ENCODE data around the gene BTK. TPM values are rescaled to one million over a fixed set of nuclear protein-coding genes. Genes with fewer than 3 reads are reported as not detected.

The BTK gene
- total and polyA plus RNA-seq, 12 donors = 1.3 to 14.8 (median 5.9) TPM

GRCh38 chrX:101370888-101371504 lies 15.0 kb downstream of the BTK start:
- no peaks in the 10 kb centered on the region for H3K36me3 ChIP-seq (replicated peaks in 1 of 2)
- no peak overlapping the region for H3K4me3 ChIP-seq
- no peak overlapping the region for H3K27ac ChIP-seq
- no peaks in the 10 kb centered on the region for H3K9me3 ChIP-seq (replicated peaks in 1 of 3)
- WGBS, 4 donors = 39 to 63% (median 50%) methylated on average over 3 of the region's 3 CpGs
- H3K4me1 ChIP-seq (replicated peaks in 1 of 2) = no peaks in the 10 kb centered on the region
- intact Hi-C loops (cut with DNase I) = no loop called here
- no peak for DNase-seq
- H3K27me3 ChIP-seq = peaks cover 27% of the 10 kb centered on the region
- no peak for TF ChIP-seq POLR2A (IDR thresholded peaks at IDR 0.05)
- TF ChIP-seq, protein P1, sequence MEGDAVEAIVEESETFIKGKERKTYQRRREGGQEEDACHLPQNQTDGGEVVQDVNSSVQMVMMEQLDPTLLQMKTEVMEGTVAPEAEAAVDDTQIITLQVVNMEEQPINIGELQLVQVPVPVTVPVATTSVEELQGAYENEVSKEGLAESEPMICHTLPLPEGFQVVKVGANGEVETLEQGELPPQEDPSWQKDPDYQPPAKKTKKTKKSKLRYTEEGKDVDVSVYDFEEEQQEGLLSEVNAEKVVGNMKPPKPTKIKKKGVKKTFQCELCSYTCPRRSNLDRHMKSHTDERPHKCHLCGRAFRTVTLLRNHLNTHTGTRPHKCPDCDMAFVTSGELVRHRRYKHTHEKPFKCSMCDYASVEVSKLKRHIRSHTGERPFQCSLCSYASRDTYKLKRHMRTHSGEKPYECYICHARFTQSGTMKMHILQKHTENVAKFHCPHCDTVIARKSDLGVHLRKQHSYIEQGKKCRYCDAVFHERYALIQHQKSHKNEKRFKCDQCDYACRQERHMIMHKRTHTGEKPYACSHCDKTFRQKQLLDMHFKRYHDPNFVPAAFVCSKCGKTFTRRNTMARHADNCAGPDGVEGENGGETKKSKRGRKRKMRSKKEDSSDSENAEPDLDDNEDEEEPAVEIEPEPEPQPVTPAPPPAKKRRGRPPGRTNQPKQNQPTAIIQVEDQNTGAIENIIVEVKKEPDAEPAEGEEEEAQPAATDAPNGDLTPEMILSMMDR (IDR thresholded peaks at IDR 0.05) = no peak

DNA sequence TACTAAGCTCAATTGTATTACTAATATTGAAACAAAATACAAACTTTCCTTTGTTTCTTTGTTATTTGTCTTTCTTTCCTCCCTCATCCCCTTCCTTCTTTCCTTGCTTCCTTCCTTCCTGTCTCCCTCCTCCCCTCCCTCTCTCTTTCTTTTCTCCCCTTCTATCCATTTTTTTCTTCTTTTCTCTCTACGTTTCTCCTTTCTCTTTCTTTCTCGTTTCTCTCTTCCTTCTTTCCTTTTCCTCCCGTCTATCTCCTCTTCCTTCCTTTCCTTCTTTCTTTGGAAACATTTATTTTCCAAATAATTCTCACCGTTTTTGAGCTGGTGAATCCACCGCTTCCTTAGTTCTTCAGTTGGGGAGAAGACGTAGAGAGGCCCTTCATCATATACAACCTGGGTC lies 16.3 kb downstream of the BTK start:
- no peaks in the 10 kb centered on the region for H3K36me3 ChIP-seq (replicated peaks in 1 of 2)
- 56 to 69% (median 67%) methylated on average over 6 of the region's 6 CpGs for WGBS, 4 donors
- intact Hi-C loops (cut with DNase I) = no loop called here
- no peak overlapping the region for H3K4me3 ChIP-seq
- no peaks in the 10 kb centered on the region for H3K4me1 ChIP-seq (replicated peaks in 1 of 2)
- H3K9me3 ChIP-seq (replicated peaks in 1 of 3) = no peaks in the 10 kb centered on the region
- no peak for DNase-seq
- no peak overlapping the region for H3K27ac ChIP-seq
- TF ChIP-seq, protein P1 (IDR thresholded peaks at IDR 0.05) = no peak
- no peak for TF ChIP-seq POLR2A (IDR thresholded peaks at IDR 0.05)
- H3K27me3 ChIP-seq = peaks cover 27% of the 10 kb centered on the region

- Histone ChIP-seq H3K36me3 (replicated peaks in 1 of 2) (no peaks in the 10 kb centered on the region), H3K9me3 (replicated peaks in 1 of 3) (no peaks in the 10 kb centered on the region), H3K4me1 (replicated peaks in 1 of 2) (no peaks in the 10 kb centered on the region), H3K27ac (no peak overlapping the region), H3K27me3 (peaks cover 27% of the 10 kb centered on the region), H3K4me3 (no peak overlapping the region)
- intact Hi-C loops (cut with DNase I) = no loop called here
- DNase-seq = no peak
- no peak for TF ChIP-seq POLR2A (IDR thresholded peaks at IDR 0.05)
- TF ChIP-seq, protein P1 (IDR thresholded peaks at IDR 0.05) = no peak
Observed at GRCh38 chrX:101368800-101369199, 17.2 kb downstream of the BTK start.

DNA sequence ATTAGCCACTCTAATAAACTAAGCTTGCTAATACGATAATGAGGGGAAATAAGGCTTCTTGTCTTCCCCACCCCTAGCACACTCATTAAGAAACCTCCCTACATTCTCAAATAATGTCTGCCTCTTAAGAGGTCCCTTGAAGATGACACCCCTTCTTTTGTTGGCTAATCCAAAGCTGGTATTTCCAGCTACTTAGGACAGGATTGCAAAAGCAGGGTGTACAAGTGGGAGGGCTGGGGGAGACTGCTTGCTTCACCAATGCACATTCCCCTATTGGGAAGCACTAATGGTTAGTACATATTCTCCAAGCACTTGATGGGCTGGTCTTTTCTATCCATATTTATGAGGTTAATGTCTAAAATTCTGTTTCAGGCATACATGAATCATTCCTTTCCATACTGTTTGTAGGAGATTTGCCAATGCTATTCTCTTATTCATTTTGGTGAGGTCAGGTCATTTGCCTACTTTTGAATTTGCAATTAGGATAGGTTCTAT lies 20.6 kb downstream of the BTK start:
- H3K27me3 ChIP-seq = peaks cover 18% of the 10 kb centered on the region
- intact Hi-C loops (cut with DNase I) = no loop called here
- H3K9me3 ChIP-seq (replicated peaks in 1 of 3) = no peaks in the 10 kb centered on the region
- no peak for DNase-seq
- H3K27ac ChIP-seq = no peak overlapping the region
- H3K4me1 ChIP-seq (replicated peaks in 1 of 2) = no peaks in the 10 kb centered on the region
- no peaks in the 10 kb centered on the region for H3K36me3 ChIP-seq (replicated peaks in 1 of 2)
- WGBS, 4 donors = 80 to 89% (median 85%) methylated on average over 1 of the region's 1 CpG
- H3K4me3 ChIP-seq = no peak overlapping the region
- TF ChIP-seq, protein P1 (IDR thresholded peaks at IDR 0.05) = no peak
- no peak for TF ChIP-seq POLR2A (IDR thresholded peaks at IDR 0.05)

Data from adrenal gland (tissue), 12 donors.